ENCODE measurements around the gene NDUFC2.
"Not testable (repeated sequence)": the region's sequence is repeated elsewhere in the genome, so short reads cannot be mapped to it uniquely, and the experiment has no call there.

Gene NDUFC2

DNA sequence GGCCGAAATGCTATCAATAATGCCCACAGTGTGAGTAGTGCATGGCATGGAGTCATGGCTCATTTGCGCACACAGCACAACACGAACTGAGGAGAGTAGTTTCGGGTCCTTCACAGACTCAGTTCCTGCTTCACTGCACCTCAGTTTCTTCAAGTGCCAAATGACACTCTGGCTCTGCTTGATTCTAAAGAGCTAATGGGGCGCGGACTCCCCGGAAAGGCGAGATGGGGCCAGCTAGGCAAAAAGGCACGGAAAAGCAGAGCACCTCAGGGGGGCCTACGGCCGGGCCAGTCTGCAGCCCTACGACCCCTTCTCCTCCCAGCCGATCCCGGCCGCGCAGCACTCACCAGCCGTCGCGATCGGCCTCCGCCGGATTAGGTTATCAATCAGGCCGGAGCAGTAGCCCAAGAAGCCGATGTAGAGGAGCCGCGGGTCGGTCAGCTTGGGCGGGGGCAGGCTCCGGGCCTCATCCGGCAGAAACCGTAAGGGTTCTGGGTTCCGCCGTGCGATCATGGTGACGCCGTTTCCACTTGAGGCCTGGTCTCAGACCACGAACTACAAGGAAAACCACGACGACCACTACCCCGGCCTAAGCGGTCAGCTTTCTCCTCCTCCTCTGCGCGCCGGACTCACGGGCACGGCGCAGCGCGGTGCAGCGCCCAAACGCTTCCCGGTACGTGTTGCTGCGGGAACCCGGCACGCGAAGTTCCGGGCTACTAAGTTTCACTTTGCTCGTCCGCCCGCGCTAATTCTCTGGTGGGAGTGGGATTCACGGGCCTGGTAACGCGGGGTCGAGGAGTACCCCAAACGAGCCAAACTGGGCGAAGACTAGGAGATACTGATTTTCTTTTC is at the start of gene NDUFC2:
Gene NDUFC2, minus strand, starts transcription at position 631 of the 852 bp plus-strand sequence. Its CDS starts 118 bp downstream, at position 513.
- peak; percentile 47 for DNase-seq (ENCODE audit: low read depth)

DNA sequence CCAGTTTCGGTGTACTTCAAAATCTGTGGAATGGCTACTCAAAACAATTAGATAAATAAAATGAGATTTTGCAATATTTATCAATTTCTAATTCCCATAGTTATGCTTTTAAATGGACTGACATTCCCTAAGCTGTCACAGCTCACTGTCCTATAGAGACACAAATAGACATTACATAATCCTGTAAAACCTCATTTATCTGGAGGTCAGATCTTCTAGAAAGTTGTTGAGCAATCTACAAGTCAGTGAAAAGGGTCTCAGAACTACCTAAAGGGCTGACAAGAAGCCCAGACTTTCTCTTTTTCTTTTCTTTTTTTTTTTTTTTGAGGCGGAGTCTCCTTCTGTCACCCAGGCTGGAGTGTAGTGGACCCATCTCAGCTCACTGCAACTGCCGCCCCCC is 47.7 kb upstream of the NDUFC2 start:
- no peak for DNase-seq (ENCODE audit: low read depth)

DNA sequence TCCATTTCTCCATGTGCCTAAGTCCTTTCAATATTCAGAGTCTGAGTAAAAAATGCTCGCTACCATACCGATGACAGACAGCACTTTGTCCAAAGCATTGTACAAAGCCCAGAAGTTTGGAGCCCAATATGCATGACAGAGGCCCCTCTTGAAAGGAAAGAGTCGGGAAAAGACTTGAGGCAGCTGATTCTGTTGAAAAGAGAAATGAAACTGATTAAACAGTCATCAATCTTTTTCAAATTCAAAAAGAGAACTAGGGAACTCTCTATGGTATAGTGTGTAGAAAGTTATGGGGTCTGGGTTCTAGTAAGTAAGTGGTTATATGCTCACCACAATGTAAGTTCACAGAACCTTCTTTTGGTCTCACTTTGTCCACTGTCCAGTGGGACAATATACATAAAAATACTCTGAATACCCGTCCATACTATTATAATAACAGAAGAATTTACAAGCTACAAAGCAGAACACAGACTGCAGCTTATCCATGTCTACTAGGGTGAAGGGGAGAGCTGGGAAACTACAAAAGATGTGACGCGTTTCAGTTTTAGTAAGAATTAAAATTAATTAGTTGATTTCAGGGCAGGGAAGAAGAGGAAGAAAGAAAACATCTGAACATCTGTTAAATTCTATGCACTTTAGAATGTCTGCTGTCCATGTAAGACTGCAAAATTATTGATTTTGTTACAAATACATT is 33.1 kb upstream of the NDUFC2 start:
- no peak for DNase-seq (ENCODE audit: low read depth)

DNA sequence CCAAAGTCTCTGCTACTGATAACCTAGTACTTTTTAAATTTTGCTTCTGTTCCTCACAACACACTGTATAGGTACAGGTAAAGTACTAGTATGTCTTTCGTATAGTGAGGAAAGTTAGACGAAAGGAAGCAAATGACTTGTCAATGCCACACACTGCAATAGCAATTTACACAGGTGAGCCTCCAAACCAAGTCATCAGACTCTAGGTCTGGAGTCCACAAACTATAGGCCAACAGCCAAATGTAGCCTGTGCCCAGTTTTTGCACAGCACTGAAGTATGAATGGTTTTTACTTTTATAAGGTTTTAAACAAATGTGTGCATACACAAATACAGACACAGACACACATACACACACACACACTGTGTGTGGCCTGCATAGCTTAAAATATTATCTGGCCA is 31.6 kb upstream of the NDUFC2 start:
- DNase-seq (ENCODE audit: low read depth), result no peak

DNA sequence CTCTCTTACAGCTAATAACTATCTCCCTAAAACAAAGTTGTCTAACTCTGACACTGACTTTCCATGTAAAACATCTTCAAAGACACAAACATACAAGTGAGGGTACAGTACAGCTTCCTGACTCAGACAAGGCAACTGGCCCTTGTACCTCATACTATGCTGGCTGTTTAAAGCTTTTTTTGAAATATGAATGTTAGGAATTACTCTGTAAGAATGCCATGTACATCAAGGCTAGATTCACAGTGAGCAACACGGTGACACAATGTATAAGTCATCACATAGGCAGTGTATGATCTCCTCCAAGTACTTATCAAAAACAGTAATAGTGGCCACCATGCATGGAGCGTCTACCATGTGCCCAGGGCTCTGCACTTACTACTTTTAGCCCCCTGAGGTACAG is 31.2 kb upstream of the NDUFC2 start:
- no peak for DNase-seq (ENCODE audit: low read depth)

DNA sequence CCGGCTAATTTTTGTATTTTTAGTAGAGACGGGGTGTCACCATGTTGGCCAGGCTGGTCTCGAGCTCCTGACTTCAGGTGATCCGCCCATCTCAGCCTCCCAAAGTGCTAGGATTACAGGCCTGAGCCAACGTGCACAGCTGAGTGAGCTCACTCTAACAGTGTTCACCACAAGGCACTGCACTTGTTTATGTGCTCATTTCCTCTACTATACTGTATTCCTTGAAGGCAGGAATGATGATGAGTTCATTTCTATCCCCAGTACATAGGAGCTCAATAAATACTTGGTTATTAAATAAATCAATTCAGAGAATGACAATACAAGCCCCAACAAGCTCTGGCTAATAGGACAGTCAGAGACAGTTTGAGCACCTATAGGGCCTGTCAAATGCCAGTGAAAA is 30.7 kb upstream of the NDUFC2 start:
- no peak for DNase-seq (ENCODE audit: low read depth)

DNA sequence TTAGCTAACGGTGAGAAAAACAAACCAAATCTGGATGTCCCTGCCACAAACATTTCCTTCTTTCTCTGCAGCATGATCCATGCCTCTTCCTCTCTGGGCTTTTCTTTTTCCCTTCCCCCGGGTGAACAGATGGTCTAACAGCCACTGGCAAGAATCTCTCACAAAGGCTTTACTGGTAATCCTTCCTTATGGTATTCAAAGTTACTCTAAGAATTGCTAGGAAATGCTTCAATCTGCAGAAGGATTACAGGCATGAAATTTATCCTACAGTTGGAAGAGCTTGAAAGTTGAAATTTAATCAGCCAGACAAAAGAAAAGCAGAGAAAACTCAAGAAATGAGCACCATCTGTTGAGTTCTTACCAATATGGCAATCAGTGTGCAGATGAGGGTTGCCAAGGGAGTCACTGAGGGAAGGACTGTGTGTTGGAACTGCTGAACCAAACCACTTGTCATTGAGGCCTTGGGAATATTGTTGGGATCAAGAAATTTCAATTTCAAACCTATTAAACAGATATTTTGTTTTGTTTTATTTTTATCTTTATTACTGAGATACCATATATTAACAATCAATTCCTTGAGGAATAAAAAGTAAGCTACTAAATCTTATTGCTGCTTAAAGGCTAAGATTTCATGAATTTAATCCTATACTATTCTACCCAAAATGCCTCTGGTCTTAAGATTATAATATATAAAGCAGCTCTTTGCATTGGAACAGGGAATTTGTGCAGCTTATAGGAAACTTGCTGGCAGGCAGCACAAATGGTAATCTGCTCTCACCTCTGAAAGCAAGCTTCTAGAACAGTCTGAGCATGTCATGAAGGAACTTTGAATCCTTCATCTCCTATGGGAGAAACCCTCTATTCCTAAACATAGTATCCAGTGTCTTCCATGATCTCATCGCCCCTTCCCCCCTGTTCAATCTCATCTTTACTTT is 29.7 kb upstream of the NDUFC2 start:
- no peak for DNase-seq (ENCODE audit: low read depth)

DNA sequence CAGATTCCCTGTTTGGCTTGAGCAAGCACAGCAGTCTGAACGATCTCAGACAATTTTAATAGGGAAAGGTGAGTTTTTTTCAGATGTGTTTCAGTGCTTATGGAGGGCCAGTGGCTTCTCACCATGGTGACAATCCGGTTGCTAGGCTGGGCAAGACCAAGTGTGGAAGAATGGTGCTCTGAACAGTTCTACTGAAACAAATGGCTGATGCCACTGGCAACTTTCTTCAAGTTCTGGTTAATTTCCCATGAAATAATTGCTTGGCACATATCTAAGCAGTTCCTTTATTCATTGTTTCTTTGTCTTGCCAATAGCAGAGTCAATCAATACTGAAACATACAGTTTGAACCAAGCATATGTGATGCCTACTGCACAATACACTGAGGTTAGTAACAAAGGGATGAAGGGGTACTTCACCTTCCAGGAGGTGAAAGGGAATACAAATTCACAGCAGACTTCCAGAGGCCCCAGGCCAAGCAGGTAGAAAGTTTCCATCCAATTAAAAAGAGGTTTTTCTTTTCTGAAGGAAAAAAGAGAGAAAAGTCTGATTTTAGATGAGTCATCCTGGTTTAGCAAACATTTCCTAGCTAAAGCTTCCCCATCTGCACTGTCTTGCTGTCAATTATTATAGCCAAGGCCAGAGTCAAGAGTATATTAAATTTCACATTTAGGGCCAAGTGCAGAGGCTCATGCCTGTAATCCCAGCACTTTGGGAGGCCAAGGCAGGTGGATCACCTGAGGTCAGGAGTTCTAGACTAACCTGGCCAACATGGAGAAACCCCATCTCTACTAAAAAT is 21.2 kb upstream of the NDUFC2 start:
- no peak for DNase-seq (ENCODE audit: low read depth)

DNA sequence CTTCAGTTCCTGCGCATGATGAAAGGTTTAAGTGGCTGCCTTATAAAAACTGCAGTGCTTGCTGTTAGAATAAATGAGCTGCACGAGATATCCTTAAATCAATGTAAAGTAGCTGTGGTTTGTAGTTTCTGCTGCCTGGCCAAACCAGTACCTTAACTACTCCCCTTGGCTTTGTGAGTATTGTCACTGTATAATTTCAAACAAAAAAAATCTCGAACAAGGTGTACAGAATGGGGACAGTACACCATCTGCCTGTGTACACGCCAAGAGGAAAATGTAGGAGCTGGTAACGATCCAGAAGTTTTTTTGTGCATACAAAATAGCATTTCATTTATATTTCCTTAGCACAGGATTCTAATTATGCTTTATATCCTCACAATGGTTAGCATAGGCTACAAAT is 20.6 kb upstream of the NDUFC2 start:
- no peak for DNase-seq (ENCODE audit: low read depth)

DNA sequence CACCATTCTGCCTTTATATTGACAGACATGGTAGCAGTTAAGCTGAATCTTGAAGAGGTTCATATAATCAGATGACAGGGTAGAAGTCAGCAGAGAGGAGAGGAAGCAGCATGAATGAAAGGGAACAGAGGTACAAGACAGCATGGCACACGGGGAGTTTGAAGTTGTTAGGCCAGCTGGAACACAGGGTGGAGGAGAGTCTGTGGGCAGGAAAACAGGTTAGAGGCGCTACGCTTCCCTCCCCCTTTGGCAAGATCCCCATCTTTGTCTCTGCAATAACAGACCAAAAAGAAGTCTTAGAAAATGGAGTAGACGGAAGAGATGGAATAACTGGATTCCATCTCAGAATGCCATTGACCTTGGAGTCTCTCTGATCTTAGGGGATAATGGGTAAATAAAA is 20.0 kb upstream of the NDUFC2 start:
- no peak for DNase-seq (ENCODE audit: low read depth)

DNA sequence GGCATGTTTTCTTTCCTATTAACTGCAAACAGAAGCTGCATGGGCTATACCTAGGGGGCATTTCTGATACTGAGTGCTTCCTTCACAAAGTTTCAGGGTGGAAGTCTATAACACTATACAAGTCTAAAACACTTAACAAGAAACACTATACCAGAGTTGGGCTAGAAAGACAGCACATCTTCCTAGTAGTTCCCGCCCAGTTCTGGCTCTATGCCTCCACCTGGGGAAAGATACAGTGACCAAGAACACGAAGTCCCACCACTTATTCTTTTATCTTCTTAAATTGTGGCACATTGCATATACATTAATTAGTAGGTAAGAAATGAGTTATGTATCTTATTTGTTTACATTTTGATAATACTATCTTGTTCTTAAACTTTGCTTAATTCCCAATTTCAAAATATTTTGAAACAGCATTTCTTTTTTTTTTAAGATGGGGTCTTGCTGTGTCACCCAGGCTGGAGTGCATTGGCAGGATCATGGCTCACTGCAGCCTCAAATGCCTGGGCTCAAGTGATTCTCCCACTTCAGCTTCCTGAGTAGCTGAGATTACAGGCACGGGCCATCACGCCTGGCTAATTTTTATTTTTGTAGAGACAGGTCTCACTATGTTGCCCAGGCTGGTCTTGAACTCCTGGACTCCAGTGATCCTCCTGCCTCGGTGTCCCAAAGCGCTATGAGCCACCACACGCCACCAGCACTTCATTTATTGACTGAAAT is 18.2 kb upstream of the NDUFC2 start:
- DNase-seq (ENCODE audit: low read depth), result no peak

DNA sequence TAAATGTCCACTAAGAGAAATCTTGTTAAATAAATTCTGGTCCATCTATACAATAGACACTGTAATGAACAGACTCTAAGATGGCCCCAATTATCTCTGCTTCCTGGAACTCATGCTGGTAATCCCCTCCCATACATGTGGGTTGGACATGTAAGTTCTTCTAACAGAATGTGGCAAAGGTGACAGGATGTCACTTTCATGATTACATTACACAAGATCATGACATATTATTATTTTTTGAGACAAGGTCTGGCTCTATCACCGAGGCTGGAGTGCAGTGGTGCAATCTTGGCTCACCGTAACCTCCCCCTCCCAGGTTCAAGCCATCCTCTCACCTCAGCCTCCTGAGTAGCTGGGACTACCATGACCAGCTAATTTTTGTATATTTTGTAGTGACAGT is 14.6 kb upstream of the NDUFC2 start:
- DNase-seq (ENCODE audit: low read depth), result no peak

DNA sequence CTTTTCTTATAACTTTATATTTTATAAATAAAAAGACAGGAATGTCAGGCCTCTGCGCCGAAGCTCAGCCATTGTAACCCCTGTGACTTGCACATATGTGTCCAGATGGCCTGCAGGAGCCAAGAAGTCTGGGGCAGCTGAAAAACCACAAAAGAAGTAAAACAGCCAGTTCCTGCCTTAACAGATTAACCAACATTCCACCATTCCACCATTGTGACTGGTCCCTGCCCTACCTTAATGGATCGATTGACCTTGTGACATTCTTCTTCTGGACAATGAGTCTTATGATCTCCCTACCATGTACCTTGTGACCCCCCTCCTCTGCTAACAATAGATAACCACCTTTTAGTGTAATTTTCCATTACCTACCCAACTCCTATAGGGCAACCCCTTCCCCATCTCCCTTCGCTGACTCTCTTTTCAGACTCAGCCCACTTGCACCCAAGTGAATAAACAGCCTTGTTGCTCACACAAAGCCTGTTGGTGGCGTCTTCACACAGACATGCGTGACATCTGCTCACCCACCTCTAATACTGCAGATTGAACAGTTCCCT is 6.9 kb upstream of the NDUFC2 start:
- not testable (repeated sequence) for DNase-seq (ENCODE audit: low read depth)

DNA sequence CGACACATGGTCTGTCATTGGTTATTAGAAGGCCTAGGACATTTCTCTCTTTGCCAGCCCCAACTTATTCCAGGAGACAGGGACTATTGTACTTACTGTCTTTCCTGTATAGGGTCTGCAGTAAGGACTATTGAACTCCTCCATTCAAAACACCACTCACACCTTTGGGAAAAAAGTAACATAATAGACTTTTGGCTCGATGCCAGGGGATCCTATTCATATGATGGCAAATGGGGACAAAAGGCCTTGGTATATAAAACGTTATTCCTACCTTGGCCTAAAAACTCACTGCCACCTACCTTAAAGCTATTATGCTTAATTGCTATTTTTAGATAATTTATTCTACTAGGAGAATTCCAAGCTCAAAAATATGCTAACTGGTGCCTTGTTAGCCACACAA is 6.3 kb upstream of the NDUFC2 start:
- DNase-seq (ENCODE audit: low read depth), result no peak

DNA sequence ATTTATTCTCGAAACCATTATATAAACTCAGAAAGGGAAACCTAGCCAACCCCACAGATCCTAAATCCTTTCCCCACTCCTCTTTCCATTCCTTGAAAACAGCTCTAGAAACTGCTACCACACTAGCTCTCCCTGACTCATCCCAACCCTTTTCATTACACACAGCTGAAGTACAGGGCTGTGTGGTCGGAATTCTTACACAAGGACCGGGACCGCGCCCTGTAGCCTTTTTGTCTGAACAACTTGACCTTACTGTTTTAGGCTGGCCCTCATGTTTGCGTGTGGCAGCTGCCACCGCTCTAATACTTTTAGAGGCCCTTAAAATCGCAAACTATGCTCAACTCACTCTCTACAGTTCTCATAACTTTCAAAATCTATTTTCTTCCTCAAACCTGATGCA is 4.8 kb upstream of the NDUFC2 start:
- not testable (repeated sequence) for DNase-seq (ENCODE audit: low read depth)

DNA sequence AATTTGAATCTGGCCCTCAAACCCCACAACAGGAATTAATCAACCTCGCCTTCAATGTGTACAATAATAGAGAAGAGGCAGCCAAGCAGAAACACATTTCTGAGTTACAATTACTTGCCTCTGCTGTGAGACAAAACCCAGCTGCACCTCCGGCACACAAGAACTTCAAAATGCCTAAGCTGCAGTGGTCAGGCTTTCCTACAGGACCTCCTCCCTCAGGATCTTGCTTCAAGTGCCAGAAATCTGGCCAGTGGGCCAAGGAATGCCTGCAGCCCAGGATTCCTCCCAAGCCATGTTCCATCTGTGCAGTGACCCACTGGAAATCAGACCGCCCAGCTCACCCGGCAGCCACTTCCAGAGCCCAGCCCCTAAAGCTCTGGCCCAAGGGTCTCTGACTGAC is 3.4 kb upstream of the NDUFC2 start:
- no peak for DNase-seq (ENCODE audit: low read depth)

DNA sequence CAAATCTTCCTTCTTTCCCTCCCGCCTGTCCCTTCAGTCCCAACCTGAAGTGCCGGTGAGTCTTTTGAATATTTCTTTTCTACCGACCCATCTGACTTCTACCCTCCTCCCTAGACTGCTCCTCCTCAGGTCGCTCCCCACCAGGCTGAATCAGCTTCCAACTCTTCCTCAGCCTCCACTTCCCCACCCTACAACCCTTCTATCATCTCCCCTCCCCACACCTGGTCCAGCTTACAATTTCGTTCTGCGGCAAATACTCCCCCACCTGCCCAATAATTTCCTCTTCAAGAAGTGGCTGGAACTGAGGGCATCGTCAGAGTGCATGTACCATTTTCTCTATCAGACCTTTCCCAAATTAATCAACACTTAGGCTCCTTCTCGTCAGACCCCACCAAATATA is 2.5 kb upstream of the NDUFC2 start:
- DNase-seq (ENCODE audit: low read depth), result no peak

DNA sequence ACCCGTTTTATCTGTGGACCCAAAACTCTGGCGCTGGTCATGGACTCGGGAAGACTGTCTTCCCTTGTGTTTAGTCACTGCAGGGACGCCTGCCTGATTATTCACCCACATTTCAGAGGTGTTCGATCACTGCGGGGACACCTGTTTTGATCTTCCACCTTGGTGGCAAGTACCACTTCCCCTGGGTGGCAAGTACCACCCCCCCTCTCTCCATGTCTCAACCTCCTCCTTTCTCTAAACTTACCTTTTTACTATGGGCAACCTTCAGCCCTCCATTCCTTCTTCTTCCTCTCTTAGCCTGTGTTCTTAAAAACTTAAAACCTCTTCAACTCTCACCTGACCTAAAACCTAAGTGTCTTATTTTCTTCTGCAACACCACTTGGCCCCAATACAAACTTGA is 1.9 kb upstream of the NDUFC2 start:
- DNase-seq (ENCODE audit: low read depth), result no peak

DNA sequence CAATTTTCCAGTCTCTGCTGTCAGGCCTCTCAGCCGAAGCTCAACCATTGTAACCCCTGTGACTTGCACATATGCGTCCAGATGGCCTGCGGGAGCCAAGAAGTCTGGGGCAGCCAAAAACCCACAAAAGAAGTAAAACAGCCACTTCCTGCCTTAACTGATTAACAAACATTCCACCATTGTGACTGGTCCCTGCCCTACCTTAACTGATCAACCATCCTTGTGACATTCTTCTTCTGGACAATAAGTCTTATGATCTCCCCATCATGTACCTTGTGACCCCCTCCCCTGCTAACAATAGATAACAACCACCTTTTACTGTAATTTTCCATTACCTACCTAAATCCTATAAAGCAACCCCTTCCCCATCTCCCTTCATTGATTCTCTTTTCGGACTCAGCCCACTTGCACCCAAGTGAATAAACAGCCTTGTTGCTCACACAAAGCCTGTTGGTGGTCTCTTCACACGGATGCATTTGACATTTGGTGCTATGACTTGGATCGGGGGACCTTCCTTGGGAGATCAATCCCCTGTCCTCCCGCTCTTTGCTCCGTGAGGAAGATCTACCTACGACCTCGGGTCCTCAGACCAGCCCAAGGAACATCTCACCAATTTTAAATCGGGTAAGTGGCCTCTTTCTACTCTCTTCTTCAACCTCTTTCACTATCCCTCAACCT is 1.3 kb upstream of the NDUFC2 start:
- DNase-seq (ENCODE audit: low read depth), result no peak
